HG02840 (cell line): ENCODE data around the gene FOXN1.
A peak's percentile ranks its signal among the peaks of the same experiment; 100 is the strongest.
"Not testable (repeated sequence)": the region's sequence is repeated elsewhere in the genome, so short reads cannot be mapped to it uniquely, and the experiment has no call there.

Experiments used
- ATAC-seq: cut with Tn5 transposase; IDR thresholded peaks from one replicate; pipeline ENCODE4 v1.9.1; 2021; ENCODE audit warnings: mild to moderate bottlenecking, moderate library complexity, moderate number of reproducible peaks; ENCODE audit not compliant: unreplicated experiment, low FRiP score

The FOXN1 gene

GRCh38 chr17:28570716-28571360 is 64.7 kb downstream of the FOXN1 start:
- peak; percentile 29 for ATAC-seq

DNA sequence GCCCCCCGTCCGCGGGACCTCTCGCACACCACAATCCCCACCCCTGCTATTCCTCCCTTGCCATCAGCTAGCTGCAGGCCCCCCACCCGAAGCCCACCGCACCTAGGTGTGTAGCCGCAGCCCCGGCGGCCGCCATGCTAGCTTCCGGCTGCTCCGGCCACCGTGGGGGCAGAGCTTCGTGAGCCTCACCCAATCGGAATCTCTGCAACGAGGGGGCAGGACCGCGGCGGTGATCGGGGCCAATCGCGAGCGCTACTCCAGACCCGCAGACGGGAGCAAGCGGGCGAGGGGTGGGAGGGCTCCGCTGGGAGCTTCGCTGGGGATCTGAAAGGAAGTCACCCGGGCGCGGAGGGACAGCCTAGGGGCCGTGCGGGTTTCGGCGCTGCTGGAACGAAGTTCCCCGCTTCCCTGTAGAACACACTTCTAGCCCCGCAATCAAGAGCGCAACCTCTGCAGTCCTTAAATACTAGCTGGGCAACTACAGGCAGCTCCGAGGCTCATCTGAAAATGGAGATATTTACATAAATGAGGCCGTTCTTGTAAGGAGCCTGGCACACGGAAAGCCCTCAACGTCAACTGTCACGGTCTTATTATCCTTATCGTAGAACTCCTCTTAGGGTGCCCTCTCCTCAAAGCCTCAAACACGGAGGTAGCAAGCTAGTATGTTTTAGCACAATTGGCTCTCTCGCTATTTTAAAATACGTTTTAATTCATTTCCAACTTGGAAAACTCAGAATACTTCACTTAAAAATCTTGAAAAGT is 65.4 kb downstream of the FOXN1 start, which contains the start of gene PIGS:
Gene PIGS, minus strand, starts transcription at position 164 of the 762 bp plus-strand sequence. Its CDS starts 28 bp downstream, at position 136.
- peak; percentile 78 for ATAC-seq

DNA sequence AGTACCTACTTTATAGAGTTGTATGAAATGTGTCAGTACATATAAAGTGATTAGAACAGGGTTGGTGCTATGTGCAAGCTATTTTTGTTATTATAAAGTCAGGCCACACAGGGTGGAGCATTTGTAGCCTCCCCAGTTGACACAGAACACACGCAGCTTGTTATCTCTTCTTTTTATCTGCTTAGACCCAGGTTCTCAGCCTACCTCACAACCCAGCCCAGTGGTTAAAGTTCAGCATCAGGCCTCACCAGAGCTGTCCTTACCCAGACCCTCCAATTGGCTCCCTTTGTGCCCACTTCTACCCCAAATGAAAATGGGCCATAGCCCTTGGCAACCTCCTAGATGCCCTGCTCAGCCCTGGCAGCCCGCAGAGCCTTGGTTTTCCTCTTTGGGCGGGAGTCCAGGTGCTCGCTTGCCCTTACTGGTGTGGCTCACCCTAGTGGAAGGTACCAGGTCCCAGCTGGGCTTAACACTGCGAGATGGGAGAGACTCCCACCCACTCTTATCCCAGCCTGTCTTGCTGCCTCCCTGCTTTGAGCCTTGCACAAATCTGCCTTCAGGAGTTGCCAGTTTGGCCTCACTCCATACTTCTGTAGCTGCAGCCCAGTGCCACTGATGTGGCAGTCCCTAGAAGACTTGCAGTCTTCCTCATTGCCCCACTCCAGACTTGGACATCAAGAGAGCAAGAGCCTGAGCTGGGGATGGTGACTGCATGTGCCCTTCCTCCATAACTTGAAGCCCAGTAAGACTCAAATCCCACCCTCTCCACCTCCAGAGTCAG is 66.3 kb downstream of the FOXN1 start:
- no peak for ATAC-seq

DNA sequence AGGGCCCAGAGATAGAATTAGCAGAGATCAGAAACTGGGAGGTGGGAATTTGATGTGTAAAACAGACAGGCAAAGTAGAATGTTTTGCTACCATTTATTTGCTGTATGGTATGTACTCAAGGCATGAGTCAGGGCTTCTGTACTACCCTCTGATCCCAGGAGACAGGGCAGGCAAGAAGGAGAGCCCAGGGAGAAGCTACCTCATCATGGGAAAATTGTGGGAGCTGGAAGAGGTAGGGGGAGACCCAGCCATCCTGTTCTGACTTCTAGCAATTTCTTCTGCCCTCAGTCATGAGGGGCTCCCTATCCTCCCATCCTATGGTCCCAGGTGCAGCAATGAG is 66.9 kb downstream of the FOXN1 start:
- no peak for ATAC-seq

GRCh38 chr17:28573521-28573920 is 67.4 kb downstream of the FOXN1 start:
- no peak for ATAC-seq

- no peak for ATAC-seq
Observed at GRCh38 chr17:28573966-28574480, 67.9 kb downstream of the FOXN1 start.

GRCh38 chr17:28574526-28574925 is 68.4 kb downstream of the FOXN1 start:
- no peak for ATAC-seq

DNA sequence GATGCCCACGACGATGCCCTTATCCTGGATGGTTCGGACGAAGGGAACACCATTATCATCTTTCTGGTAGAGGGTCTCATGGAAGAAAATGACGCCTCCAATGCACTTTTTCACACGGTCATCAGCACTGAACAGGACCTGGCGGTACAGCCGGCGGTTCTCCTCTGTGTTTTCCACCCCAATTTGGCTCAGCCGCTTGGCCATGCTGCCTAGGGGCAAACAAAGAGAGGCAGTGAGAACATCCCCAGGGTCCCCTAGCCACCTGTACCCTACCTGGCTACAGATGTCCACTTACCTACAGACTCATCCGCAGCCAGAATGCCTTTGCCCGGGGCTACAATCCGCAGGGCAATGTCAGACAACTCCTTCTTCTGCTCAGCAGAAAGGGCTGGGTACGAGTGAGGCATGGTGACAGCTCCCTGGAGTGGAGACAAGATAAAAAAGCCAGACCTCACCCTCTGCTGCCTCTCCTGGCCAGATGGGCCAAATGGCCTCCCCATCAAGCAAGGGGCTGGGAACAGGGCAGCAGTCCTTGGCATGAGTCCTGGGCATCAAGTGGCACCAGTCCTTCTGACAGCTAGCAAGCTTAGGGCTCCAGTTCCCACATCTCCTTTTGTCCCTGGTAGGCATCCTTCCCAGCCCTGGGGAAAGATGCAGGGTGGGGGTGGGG is 69.1 kb downstream of the FOXN1 start:
- no peak for ATAC-seq

DNA sequence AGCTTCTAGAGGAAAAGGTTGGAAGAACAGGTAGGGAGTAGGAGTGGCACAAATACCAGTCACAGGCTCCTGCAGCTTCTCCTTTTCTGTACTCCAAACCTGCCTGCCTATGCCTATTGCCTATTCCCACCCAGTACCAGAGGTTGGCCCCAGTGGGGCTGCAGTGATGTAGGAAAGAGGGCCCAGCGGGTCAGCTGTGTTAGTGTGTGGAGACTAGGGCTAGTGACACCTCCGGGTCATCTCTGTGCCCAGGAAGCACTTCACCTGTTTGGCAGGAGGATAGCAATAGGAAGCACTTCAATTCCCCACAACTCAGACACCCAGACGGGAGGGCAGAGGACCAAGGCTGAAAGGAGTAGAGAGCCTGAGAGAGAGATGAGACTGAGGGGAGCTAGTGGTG is 69.9 kb downstream of the FOXN1 start:
- not testable (repeated sequence) for ATAC-seq

- ATAC-seq: peak; percentile 81
Observed at GRCh38 chr17:28576758-28577465, 70.8 kb downstream of the FOXN1 start, which contains the start of gene ALDOC. TSS of gene ALDOC (minus strand) at chr17:28576895. CDS start at chr17:28575532, 1,363 bp downstream.

- ATAC-seq: no peak
Observed at GRCh38 chr17:28577466-28577824, 71.3 kb downstream of the FOXN1 start.

DNA sequence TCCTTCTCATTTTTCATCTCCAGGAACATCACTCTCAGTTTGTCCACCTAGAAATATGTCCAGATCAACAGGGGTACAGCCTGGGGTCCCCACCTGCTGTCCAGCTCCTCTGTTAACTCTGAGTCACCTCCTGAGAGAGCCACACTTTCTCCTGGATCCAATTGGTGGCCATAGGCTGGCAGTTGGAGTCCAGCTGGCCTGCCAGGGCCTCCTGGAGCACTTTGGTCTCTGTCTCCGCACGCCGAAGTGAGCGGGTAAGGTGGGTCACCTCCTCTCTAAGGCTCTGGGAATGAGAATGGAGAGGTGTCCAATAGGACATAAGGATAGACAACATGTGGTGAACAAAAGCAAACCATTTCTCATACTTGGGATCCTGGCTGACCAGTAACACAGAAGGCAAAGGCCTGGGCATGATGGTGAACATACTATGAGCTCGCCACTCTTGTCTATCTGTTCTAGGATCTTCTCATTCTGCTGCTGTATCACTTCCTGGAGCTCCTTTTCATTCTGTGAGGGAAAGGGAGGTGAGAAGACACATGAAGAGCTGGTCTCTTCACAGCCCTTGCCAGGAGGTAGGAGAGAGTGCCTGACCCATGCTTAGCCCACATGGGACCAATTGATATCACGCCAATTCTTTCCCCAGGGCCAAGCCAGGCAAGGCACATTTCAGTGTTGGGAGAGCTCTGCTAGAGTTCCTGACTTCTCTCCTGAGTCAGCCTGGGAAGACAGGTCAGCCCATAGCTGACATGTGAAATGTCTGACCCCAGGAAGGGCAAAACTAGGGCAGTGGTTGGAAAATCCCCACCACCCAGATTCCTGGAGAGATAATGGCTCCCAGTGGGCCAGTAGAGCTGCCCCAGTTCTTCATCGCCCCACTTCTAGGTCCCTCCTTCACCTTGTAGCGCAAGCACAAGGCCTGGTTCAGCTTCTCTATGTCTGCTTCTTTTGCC is 72.4 kb downstream of the FOXN1 start:
- no peak for ATAC-seq

GRCh38 chr17:28579526-28579925 is 73.4 kb downstream of the FOXN1 start:
- no peak for ATAC-seq

DNA sequence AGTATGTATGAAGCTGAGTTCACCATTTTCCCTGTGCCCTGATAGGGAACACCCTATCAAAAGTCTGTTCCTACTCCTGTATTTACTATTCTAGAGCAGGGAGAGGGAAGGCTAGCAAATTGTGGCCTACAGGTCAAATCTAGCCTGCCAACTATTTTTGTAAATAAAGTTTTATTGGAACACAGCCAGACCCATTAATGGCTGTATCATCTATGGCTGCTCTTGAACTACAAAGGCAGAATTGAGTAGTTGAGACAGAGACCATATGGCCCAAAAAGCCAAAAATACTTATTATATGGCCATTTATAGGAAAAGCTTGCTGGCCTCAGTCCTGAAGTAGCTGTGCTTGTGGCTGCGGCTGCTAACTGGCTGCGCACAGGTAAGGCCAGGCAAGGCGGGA is 74.8 kb downstream of the FOXN1 start:
- ATAC-seq: no peak

- ATAC-seq: no peak
Observed at GRCh38 chr17:28582513-28582912, 76.4 kb downstream of the FOXN1 start.

DNA sequence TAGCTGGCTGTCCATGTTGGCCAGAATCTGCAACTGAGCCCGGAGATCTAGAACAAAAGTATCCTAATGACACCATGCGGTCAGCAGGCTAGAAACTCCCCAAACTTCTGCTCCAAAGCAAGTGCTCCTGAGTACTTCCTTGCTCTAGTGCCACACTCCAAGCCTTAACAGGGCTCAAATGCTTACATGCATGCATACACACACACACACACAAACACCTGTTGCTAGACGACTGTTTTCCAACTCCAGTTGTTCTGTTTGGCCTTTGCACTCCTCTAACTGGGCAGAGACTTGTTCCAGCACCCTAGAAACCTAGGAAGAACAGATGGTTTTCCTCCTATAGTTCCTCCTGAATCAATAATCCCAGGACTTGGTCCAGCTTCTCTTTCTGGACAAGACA is 78.3 kb downstream of the FOXN1 start:
- no peak for ATAC-seq

GRCh38 chr17:28585851-28586250 is 79.7 kb downstream of the FOXN1 start:
- no peak for ATAC-seq
